GM12875 (cell line): ENCODE data around the gene ADCK1.

Experiments
- H3K4me3 ChIP-seq: one replicate; pipeline ENCODE4 v1.5.1; 2011; ENCODE audit warnings: low read depth, low read length, control low read depth
- CTCF ChIP-seq: IDR thresholded peaks from 2 replicates; pipeline ENCODE4 v1.5.1; 2011; ENCODE audit warnings: low read depth, mild to moderate bottlenecking, control low read depth, inconsistent platforms, low read length, moderate library complexity, borderline replicate concordance; ENCODE audit not compliant: insufficient read depth

ADCK1 gene

GRCh38 chr14:77822307-77822706 lies 22.4 kb downstream of the ADCK1 start:
- H3K4me3 ChIP-seq = no peak overlapping the region
- no peak for TF ChIP-seq CTCF

DNA sequence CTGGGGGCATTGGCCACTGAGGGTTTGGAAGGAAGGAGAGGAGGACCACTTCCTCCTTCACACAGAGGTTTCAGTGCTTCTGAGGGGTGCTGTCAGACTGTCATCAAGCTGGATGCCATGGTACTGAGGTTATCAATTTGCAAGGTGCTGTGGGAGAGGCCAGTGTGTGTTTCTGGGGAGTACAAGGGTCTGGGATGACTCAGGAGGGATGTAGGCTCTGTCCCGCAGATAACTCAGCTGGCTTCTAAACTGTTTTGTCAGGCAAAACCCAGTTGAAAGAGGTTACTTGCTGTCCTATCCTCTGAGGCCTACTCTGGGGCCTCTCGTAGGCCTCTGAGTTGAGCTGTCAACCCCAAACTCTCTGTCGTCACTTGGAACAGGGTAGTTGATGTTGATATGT lies 22.8 kb downstream of the ADCK1 start:
- H3K4me3 ChIP-seq = no peak overlapping the region
- TF ChIP-seq CTCF = no peak

GRCh38 chr14:77823378-77823777 lies 23.5 kb downstream of the ADCK1 start:
- no peak for TF ChIP-seq CTCF
- no peak overlapping the region for H3K4me3 ChIP-seq

DNA sequence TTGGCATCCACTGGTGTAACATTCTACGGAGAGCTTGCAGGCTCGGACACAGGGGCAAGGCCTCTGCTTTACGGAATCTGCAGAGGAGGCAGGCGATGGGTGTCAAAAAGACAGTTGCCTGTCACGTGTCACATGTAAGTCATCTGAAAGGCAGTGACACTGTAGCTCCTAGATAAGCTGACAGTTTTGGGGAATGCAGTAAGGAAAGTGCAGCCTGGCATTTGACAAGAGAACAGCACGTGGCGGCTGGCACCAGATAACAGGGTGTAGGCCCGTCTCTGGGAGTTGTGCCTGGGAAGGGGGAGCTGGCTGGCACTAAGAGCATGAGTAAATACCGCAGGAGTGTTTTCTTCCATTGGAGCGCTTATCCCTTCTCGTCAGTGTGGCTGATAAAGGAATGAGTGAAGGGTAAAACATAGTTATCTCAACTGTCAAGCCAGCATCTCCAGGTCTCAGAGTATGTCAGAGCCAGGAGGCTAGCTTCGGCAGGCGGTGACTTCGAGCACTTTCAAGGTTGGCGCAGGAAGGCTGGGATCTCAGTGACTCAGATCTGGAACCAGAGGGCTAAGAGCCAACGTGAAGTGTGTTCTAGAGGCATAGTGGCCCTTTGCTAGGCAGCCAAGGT lies 26.1 kb downstream of the ADCK1 start:
- H3K4me3 ChIP-seq = no peak overlapping the region
- no peak for TF ChIP-seq CTCF

GRCh38 chr14:77830692-77831091 lies 30.8 kb downstream of the ADCK1 start:
- H3K4me3 ChIP-seq = no peak overlapping the region
- no peak for TF ChIP-seq CTCF

GRCh38 chr14:77832297-77832696 lies 32.4 kb downstream of the ADCK1 start:
- no peak for TF ChIP-seq CTCF
- H3K4me3 ChIP-seq = no peak overlapping the region

- no peak for TF ChIP-seq CTCF
- no peak overlapping the region for H3K4me3 ChIP-seq
Measured at GRCh38 chr14:77837926-77838325, 38.0 kb downstream of the ADCK1 start.
